Measurements from ENCODE around the gene CAPN11. TPM values are rescaled to one million over a fixed set of nuclear protein-coding genes. Genes with fewer than 3 reads are reported as not detected.

CAPN11 gene
- total RNA-seq, 1 donor from 2014 or later: not detected

GRCh38 chr6:44186635-44187025 lies 28.0 kb downstream of the CAPN11 start:
- Mint-ChIP-seq H3K36me3 (ENCODE audit: unreplicated experiment) (no peaks in the 10 kb centered on the region), H3K4me3 (ENCODE audit: unreplicated experiment) (no peak overlapping the region), H3K9me3 (ENCODE audit: unreplicated experiment) (no peaks in the 10 kb centered on the region), H3K4me1 (ENCODE audit: low read depth, unreplicated experiment) (peaks cover 6% of the 10 kb centered on the region), H3K27me3 (ENCODE audit: unreplicated experiment) (peaks cover 2% of the 10 kb centered on the region), H3K27ac (ENCODE audit: unreplicated experiment) (no peak overlapping the region)
- TF ChIP-seq, protein P1, sequence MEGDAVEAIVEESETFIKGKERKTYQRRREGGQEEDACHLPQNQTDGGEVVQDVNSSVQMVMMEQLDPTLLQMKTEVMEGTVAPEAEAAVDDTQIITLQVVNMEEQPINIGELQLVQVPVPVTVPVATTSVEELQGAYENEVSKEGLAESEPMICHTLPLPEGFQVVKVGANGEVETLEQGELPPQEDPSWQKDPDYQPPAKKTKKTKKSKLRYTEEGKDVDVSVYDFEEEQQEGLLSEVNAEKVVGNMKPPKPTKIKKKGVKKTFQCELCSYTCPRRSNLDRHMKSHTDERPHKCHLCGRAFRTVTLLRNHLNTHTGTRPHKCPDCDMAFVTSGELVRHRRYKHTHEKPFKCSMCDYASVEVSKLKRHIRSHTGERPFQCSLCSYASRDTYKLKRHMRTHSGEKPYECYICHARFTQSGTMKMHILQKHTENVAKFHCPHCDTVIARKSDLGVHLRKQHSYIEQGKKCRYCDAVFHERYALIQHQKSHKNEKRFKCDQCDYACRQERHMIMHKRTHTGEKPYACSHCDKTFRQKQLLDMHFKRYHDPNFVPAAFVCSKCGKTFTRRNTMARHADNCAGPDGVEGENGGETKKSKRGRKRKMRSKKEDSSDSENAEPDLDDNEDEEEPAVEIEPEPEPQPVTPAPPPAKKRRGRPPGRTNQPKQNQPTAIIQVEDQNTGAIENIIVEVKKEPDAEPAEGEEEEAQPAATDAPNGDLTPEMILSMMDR (IDR thresholded peaks at IDR 0.05; ENCODE audit: partially characterized antibody, unreplicated experiment): no peak
- DNase-seq: no peak

GRCh38 chr6:44188819-44189218 lies 30.2 kb downstream of the CAPN11 start:
- H3K9me3 Mint-ChIP-seq (ENCODE audit: unreplicated experiment): no peaks in the 10 kb centered on the region
- no peak overlapping the region for H3K27ac Mint-ChIP-seq (ENCODE audit: unreplicated experiment)
- TF ChIP-seq, protein P1 (IDR thresholded peaks at IDR 0.05; ENCODE audit: partially characterized antibody, unreplicated experiment): no peak
- H3K27me3 Mint-ChIP-seq (ENCODE audit: unreplicated experiment): peaks cover 2% of the 10 kb centered on the region
- no peaks in the 10 kb centered on the region for H3K36me3 Mint-ChIP-seq (ENCODE audit: unreplicated experiment)
- peaks cover 6% of the 10 kb centered on the region for H3K4me1 Mint-ChIP-seq (ENCODE audit: low read depth, unreplicated experiment)
- H3K4me3 Mint-ChIP-seq (ENCODE audit: unreplicated experiment): no peak overlapping the region
- DNase-seq: no peak

DNA sequence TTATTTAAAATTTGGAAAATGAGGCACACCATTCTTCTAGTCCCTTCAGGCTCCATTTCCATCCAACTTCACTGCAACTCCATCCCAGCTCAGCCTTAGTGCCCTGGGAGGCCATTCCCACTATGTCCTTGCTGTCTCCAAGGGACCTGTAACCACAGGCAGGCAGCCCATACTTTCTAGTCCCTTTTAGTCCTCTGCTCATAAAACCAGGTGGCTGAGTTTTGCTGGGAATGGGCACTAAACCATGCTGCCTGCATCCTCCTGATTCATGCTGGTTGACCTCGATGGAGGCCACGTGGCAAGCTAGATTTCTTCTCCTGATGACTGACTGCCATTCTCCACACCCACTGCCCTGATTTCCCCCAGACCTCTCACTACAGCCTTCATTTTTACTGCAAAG lies 30.6 kb downstream of the CAPN11 start:
- DNase-seq: no peak
- H3K27me3 Mint-ChIP-seq (ENCODE audit: unreplicated experiment): no peaks in the 10 kb centered on the region
- TF ChIP-seq, protein P1 (IDR thresholded peaks at IDR 0.05; ENCODE audit: partially characterized antibody, unreplicated experiment): no peak
- H3K4me3 Mint-ChIP-seq (ENCODE audit: unreplicated experiment): no peak overlapping the region
- H3K36me3 Mint-ChIP-seq (ENCODE audit: unreplicated experiment): no peaks in the 10 kb centered on the region
- H3K9me3 Mint-ChIP-seq (ENCODE audit: unreplicated experiment): no peaks in the 10 kb centered on the region
- H3K27ac Mint-ChIP-seq (ENCODE audit: unreplicated experiment): no peak overlapping the region
- peaks cover 6% of the 10 kb centered on the region for H3K4me1 Mint-ChIP-seq (ENCODE audit: low read depth, unreplicated experiment)

GRCh38 chr6:44190715-44191114 lies 32.1 kb downstream of the CAPN11 start:
- TF ChIP-seq, protein P1 (IDR thresholded peaks at IDR 0.05; ENCODE audit: partially characterized antibody, unreplicated experiment): no peak
- Mint-ChIP-seq H3K27ac (ENCODE audit: unreplicated experiment) (no peak overlapping the region), H3K36me3 (ENCODE audit: unreplicated experiment) (no peaks in the 10 kb centered on the region), H3K4me3 (ENCODE audit: unreplicated experiment) (no peak overlapping the region), H3K27me3 (ENCODE audit: unreplicated experiment) (no peaks in the 10 kb centered on the region), H3K4me1 (ENCODE audit: low read depth, unreplicated experiment) (peaks cover 6% of the 10 kb centered on the region), H3K9me3 (ENCODE audit: unreplicated experiment) (no peaks in the 10 kb centered on the region)
- no peak for DNase-seq

DNA sequence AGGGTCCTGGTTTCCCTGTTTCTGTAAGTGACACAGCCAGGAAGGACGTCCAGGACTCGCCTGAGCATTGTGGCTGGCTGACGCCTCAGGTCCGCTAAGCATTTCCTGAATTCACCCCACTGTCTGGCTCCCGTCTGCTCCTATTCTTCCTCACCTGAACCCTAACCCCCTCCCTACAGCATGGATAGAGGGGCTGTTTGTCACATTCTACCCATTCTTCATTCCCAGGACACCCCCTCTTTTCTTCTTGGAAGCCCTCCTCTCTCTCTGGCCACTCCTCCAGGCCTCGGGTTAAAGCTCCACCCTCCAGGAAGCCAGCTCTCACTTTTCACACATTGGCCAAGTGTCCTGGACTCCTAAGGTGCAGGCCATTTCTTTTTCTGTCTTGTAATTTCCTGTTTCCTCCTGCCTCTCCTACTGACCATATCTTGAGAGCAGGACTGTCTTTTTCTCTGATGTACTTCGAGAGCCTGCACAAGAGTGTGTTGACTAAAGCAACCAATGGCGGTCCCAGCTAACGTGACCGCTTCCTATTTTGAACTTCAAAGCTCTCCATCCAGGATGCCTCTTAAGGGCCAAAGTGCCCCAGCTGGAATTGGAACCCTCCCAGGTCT lies 33.9 kb downstream of the CAPN11 start:
- no peaks in the 10 kb centered on the region for H3K4me1 Mint-ChIP-seq (ENCODE audit: low read depth, unreplicated experiment)
- no peaks in the 10 kb centered on the region for H3K36me3 Mint-ChIP-seq (ENCODE audit: unreplicated experiment)
- TF ChIP-seq, protein P1 (IDR thresholded peaks at IDR 0.05; ENCODE audit: partially characterized antibody, unreplicated experiment): no peak
- H3K27ac Mint-ChIP-seq (ENCODE audit: unreplicated experiment): no peak overlapping the region
- no peak for DNase-seq
- H3K9me3 Mint-ChIP-seq (ENCODE audit: unreplicated experiment): no peaks in the 10 kb centered on the region
- no peaks in the 10 kb centered on the region for H3K27me3 Mint-ChIP-seq (ENCODE audit: unreplicated experiment)
- no peak overlapping the region for H3K4me3 Mint-ChIP-seq (ENCODE audit: unreplicated experiment)

Measured in glutamatergic neuron (in vitro differentiated cells).